ENCODE measurements around the gene TLE3.

DNA sequence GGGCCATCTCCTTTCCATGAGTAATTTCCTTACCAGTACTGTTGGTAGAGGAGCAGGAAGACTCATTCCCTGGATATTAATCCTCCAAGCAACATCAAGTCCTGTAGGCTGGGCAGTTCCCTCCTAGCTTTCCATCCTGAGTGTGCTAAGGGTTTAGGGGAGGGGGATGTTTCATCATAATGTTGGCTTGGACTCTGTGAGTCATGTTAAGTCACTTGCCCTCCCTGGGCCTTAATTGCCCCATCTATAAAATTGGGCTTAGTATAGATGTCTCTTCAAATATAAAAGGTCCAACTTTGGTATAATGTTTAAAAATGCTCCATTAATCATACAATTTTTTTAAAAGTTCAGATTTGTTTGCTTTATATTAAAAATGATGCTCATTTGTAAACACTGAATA, 52.7 kb downstream of the TLE3 start:
- no peak for TF ChIP-seq POLR2A (IDR thresholded peaks at IDR 0.05; ENCODE audit: low read length)
- TF ChIP-seq GATA1 (IDR thresholded peaks at IDR 0.05; ENCODE audit: low read depth, low read length): no peak
